K562 (cell line): Measurements from ENCODE around the gene SLC2A8. TPM values are rescaled to one million over a fixed set of nuclear protein-coding genes. Genes with fewer than 3 reads are reported as not detected.

Experiments used
- ATAC-seq: fragments of 200-7000 bp; cut with Tn5 transposase; 3 replicates; pipeline ENCODE4 v1.9.1; 2020; ENCODE audit warnings: moderate library complexity
- BruUV-seq: library from RNA; stranded (reverse); fragments of 400-500 nt; replicated peaks from 2 replicates; lab custom pipeline; 2021; lab: Mats Ljungman, UMichigan
- CTCF ChIA-PET: fragments of 300-600 bp; formaldehyde crosslinking; extraction: SDS; loops from one replicate; lab custom pipeline; 2021; ENCODE audit warnings: low intra/inter-chr PET ratio; lab: Yijun Ruan, JAX
- POLR2A ChIA-PET: fragments of 300-600, 350-650 bp; sonication (Branson Sonifier 250); formaldehyde crosslinking; extraction: SDS; loops from one replicate; lab custom pipeline; 2021; ENCODE audit warnings: antibody characterized with exemption, inconsistent platforms; lab: Yijun Ruan, JAX
- DNase-seq, 4 experiments: peaks; one replicate each; pipeline versions ENCODE4 v3.0.0 to v3.0.0-alpha.2; 2011 to 2018; ENCODE audit warnings: low spot score in 3 of 4, mixed read lengths in 3 of 4; ENCODE audit errors: extremely low read depth in 1 of 4
- FAIRE-seq: peaks from 2 replicates; lab custom pipeline; 2011; peaks lifted over from hg19 to GRCh38; lab: Jason Lieb, UNC
- H2AFZ ChIP-seq: 2 replicates; pipeline ENCODE4 v1.6.0; 2011; ENCODE audit warnings: low read depth, low read length, control low read depth, inconsistent platforms
- H3K27ac ChIP-seq: fragments of 200-600 bp; 3 replicates; pipeline ENCODE4 v1.8.0; 2011; ENCODE audit warnings: low read depth, mild to moderate bottlenecking, control low read depth, inconsistent platforms, low read length, moderate library complexity, mixed read lengths; ENCODE audit errors: extremely low read depth
- H3K27me3 ChIP-seq, 2 experiments: fragments of 300-600 bp in 1 of 2; 2 replicates in 1 of 2; 3 replicates in 1 of 2; pipeline versions ENCODE4 v1.6.0 to v1.8.0; 2011; ENCODE audit warnings: inconsistent platforms in 2 of 2, low read length in 2 of 2, mild to moderate bottlenecking in 1 of 2, mixed read lengths in 1 of 2, moderate library complexity in 1 of 2; ENCODE audit not compliant: control insufficient read depth in 2 of 2, insufficient read depth in 2 of 2
- H3K36me3 ChIP-seq: fragments of 300-600 bp; 3 replicates; pipeline ENCODE4 v1.8.0; 2011; ENCODE audit warnings: mild to moderate bottlenecking, low read length, inconsistent platforms; ENCODE audit not compliant: control insufficient read depth, insufficient read depth
- H3K4me1 ChIP-seq, 2 experiments: fragments of 200-600 bp in 1 of 2; replicated peaks in 1 of 2; 2 replicates in 1 of 2; 3 replicates in 1 of 2; pipeline versions ENCODE4 v1.5.1 to v1.8.0; 2011; ENCODE audit warnings: inconsistent platforms in 2 of 2, low read length in 2 of 2, mild to moderate bottlenecking in 1 of 2, mixed read lengths in 1 of 2, moderate library complexity in 1 of 2; ENCODE audit not compliant: control insufficient read depth in 2 of 2, insufficient read depth in 2 of 2
- H3K4me2 ChIP-seq: 2 replicates; pipeline ENCODE4 v1.6.1; 2011; ENCODE audit warnings: low read length, control low read depth, inconsistent platforms, mixed read lengths; ENCODE audit not compliant: insufficient read depth
- H3K4me3 ChIP-seq: fragments of 200-600 bp; sonication (generic), shearing (Covaris generic); 2 replicates; pipeline ENCODE4 v1.5.1; 2016; ENCODE audit warnings: control low read depth, inconsistent platforms
- H3K79me2 ChIP-seq: fragments of 200-600 bp; 3 replicates; pipeline ENCODE4 v1.8.0; 2011; ENCODE audit warnings: low read length, inconsistent platforms; ENCODE audit not compliant: control insufficient read depth, insufficient read depth
- H3K9ac ChIP-seq, 2 experiments: 2 replicates each; pipeline versions ENCODE4 v1.6.0 to v1.6.1; 2011; ENCODE audit warnings: low read depth in 2 of 2, low read length in 2 of 2, control low read depth in 1 of 2, inconsistent platforms in 1 of 2, mild to moderate bottlenecking in 1 of 2, mixed read lengths in 1 of 2; ENCODE audit not compliant: insufficient read depth in 1 of 2
- H3K9me1 ChIP-seq: one replicate; pipeline ENCODE4 v1.6.0; 2011; ENCODE audit warnings: inconsistent platforms, mild to moderate bottlenecking, low read length, moderate library complexity; ENCODE audit not compliant: control insufficient read depth, insufficient read depth
- H3K9me3 ChIP-seq: replicated peaks from 2 replicates; pipeline ENCODE4 v1.5.1; 2011; ENCODE audit warnings: low read depth, low read length, inconsistent platforms; ENCODE audit not compliant: control insufficient read depth, insufficient read depth
- H4K20me1 ChIP-seq: replicated peaks from 2 replicates; pipeline ENCODE4 v1.6.1; 2011; ENCODE audit warnings: low read length, inconsistent platforms, mixed read lengths; ENCODE audit not compliant: control insufficient read depth, insufficient read depth
- ATF1 ChIP-seq, 2 experiments: fragments of 450-650 bp in 1 of 2; IDR thresholded peaks; 2 replicates each; pipeline ENCODE4 v1.6.1; 2016; ENCODE audit warnings: missing compliant biosample characterization in 1 of 2, missing genetic modification characterization in 1 of 2
- COPS2 ChIP-seq: fragments of 450-650 bp; conservative IDR thresholded peaks from 2 replicates; pipeline ENCODE4 v1.6.1; 2016; ENCODE audit warnings: mild to moderate bottlenecking, moderate library complexity
- GTF2E2 ChIP-seq: fragments of 200-800 bp; sonication (Bioruptor generic); IDR thresholded peaks from 2 replicates; pipeline ENCODE4 v1.6.1; 2016; ENCODE audit warnings: missing genetic modification characterization, missing compliant biosample characterization
- KDM1A ChIP-seq, 2 experiments: fragments of 450-650 bp; IDR thresholded peaks; 2 replicates each; pipeline ENCODE4 v1.6.1; 2016; ENCODE audit warnings: mild to moderate bottlenecking in 2 of 2
- LCOR ChIP-seq: sonication (generic); formaldehyde crosslinking; IDR thresholded peaks from 2 replicates; pipeline ENCODE4 v1.8.0; 2022; ENCODE audit warnings: mild to moderate bottlenecking, missing genetic modification reagents
- MAZ ChIP-seq, 2 experiments: fragments of 450-650 bp in 1 of 2; sonication (generic) in 1 of 2; formaldehyde crosslinking; IDR thresholded peaks in 1 of 2; conservative IDR thresholded peaks in 1 of 2; 2 replicates each; pipeline versions ENCODE4 v1.4.0 to v1.5.0; 2020; ENCODE audit warnings: mild to moderate bottlenecking in 1 of 2, missing genetic modification reagents in 1 of 2
- PRDM10 ChIP-seq: fragments of 450-650 bp; IDR thresholded peaks from 2 replicates; pipeline ENCODE4 v1.6.1; 2018; ENCODE audit not compliant: partially characterized antibody
- PTBP1 ChIP-seq: fragments of 200-400 bp; formaldehyde crosslinking; IDR thresholded peaks from 2 replicates; pipeline ENCODE4 v1.6.1; 2017; ENCODE audit warnings: low read depth, low read length
- ZNF133 ChIP-seq: fragments of 250-450 bp; sonication (Bioruptor Pico); IDR thresholded peaks from 2 replicates; pipeline ENCODE4 v1.4.0; 2020; ENCODE audit warnings: mild to moderate bottlenecking
- ZNF277 ChIP-seq: fragments of 250-450 bp; sonication (Bioruptor Pico); IDR thresholded peaks from 2 replicates; pipeline ENCODE4 v1.8.0; 2022; ENCODE audit warnings: inconsistent platforms, mild to moderate bottlenecking, moderate library complexity, borderline replicate concordance
- WGBS: fragments of 100-300 bp; shearing (Covaris generic); methylation state at CpG from one replicate; pipeline ENCODE4 v1.1.6; 2016; ENCODE audit warnings: low coverage, mixed read lengths; ENCODE audit not compliant: insufficient coverage; ENCODE audit errors: missing lambda C conversion rate; 5-methylcytosine and 5-hydroxymethylcytosine counted together
- in situ Hi-C: fragments of 300-500 bp; cut with MboI; formaldehyde crosslinking; loops from 4 replicates; pipeline ENCODE4 v1.15.0; 2018; ENCODE audit warnings: inconsistent platforms, mixed read lengths
- intact Hi-C: fragments of 100-400 bp; cut with micrococcal nuclease; formaldehyde crosslinking; loops from 2 replicates; pipeline ENCODE4 v1.14.2; 2022
- polyA plus RNA-seq, 8 experiments: library from polyadenylated mRNA; depleted of rRNA in 4 of 8; stranded (reverse) in 5 of 8; unstranded in 3 of 8; fragments of >200 nt; fragmentation: Nextera tagmentation in 2 of 8; fragmentation: Illumina TruSeq in 1 of 8; extraction: Ambion mirVana in 2 of 8; extraction: Trizol in 1 of 8; gene quantifications; 2 replicates each; pipeline versions ENCODE4 v1.2.1 to v1.2.3, GENCODE V29; 2011 to 2014; ENCODE audit warnings: inconsistent platforms in 1 of 8, missing spikeins in 1 of 8
- total RNA-seq, 7 experiments: library from RNA; depleted of rRNA in 6 of 7; stranded (reverse); fragments of >200 nt in 6 of 7; fragmentation: Illumina TruSeq in 2 of 7; extraction: Trizol in 2 of 7; gene quantifications; 2 replicates each; pipeline versions ENCODE4 v1.2.1 to v1.2.3, GENCODE V29; 2011 to 2021; ENCODE audit warnings: low replicate concordance in 1 of 7
- TF ChIP-seq, protein P1 (sequence below), 2 experiments: fragments of 200-800 bp in 1 of 2; sonication (Bioruptor generic) in 1 of 2; sonication (generic) in 1 of 2; formaldehyde crosslinking in 1 of 2; IDR thresholded peaks in 1 of 2; conservative IDR thresholded peaks in 1 of 2; 2 replicates each; pipeline versions ENCODE4 v1.5.0 to v1.6.1; 2016 to 2020; ENCODE audit warnings: missing compliant biosample characterization in 1 of 2, missing genetic modification characterization in 1 of 2, missing genetic modification reagents in 1 of 2
- TF ChIP-seq, protein P2 (sequence below): sonication (generic); formaldehyde crosslinking; IDR thresholded peaks from 2 replicates; pipeline ENCODE4 v1.9.0; 2022; ENCODE audit warnings: mild to moderate bottlenecking, missing genetic modification reagents

Gene SLC2A8
- total and polyA plus RNA-seq, 9 of the 15 experiments (the other 6 are each of a cell fraction or from before 2014, with no cell fraction given): 0.13 to 12.9 (median 5.2) TPM

GRCh38 chr9:127451608-127451857 is 54.6 kb downstream of the SLC2A8 start:
- H3K79me2 ChIP-seq: peaks cover 61% of the 10 kb centered on the region
- under 1% methylated on average over 14 of the region's 14 CpGs for WGBS
- POLR2A ChIA-PET: interaction anchor here (0.5 to 3.6 kb wide), 18 partner anchors 9 to 1505 kb away, joined by 3 to 21 read pairs (median 4); partner anchors contain the start of genes SLC2A8 and ZNF79
- no peaks in the 10 kb centered on the region for H3K9me1 ChIP-seq
- peak overlapping the region; percentile 82 for H3K27ac ChIP-seq
- in situ Hi-C loops (no loop called here), intact Hi-C loops (no loop called here)
- CTCF ChIA-PET: no interaction called here
- H3K4me2 ChIP-seq: peak overlapping the region; percentile 100
- no peaks in the 10 kb centered on the region for H3K27me3 ChIP-seq
- H3K9me3 ChIP-seq: no peaks in the 10 kb centered on the region; the same call in 1 of the 2 replicates
- peaks cover 29% of the 10 kb centered on the region for H4K20me1 ChIP-seq
- H2AFZ ChIP-seq: peak overlapping the region; percentile 95
- H3K4me1 ChIP-seq: peaks cover 22 to 28% of the 10 kb centered on the region in 2 experiments; a peak in 4 of 5 replicates
- FAIRE-seq (no peak), ATAC-seq (peak; percentile 10), DNase-seq (no peak)
- peaks cover 48% of the 10 kb centered on the region for H3K36me3 ChIP-seq
- H3K4me3 ChIP-seq: peak overlapping the region; percentile 78
- BruUV-seq: TSS peak; percentile 54
- H3K9ac ChIP-seq: peak overlapping the region; percentile 94 to 97
- TF ChIP-seq, protein P1, sequence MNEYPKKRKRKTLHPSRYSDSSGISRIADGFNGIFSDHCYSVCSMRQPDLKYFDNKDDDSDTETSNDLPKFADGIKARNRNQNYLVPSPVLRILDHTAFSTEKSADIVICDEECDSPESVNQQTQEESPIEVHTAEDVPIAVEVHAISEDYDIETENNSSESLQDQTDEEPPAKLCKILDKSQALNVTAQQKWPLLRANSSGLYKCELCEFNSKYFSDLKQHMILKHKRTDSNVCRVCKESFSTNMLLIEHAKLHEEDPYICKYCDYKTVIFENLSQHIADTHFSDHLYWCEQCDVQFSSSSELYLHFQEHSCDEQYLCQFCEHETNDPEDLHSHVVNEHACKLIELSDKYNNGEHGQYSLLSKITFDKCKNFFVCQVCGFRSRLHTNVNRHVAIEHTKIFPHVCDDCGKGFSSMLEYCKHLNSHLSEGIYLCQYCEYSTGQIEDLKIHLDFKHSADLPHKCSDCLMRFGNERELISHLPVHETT (CRISPR knock-in tag; conservative IDR thresholded peaks at IDR 0.05 in 1 of 2, IDR thresholded peaks at IDR 0.05 in 1 of 2): peak in 1 of 2 experiments; percentile 30; a peak in 1 of 4 replicates
- TF ChIP-seq MAZ (CRISPR knock-in tag; conservative IDR thresholded peaks at IDR 0.05 in 1 of 2, IDR thresholded peaks at IDR 0.05 in 1 of 2) (peak in 1 of 2 experiments; percentile 1; a peak in 1 of 4 replicates), ZNF277 (CRISPR knock-in tag) (no peak), PRDM10 (peak; percentile 38), GTF2E2 (no peak), PTBP1 (no peak), COPS2 (no peak), ATF1 (CRISPR knock-in tag; IDR thresholded peaks at IDR 0.05) (no peak), ATF1 (tag; IDR thresholded peaks at IDR 0.05) (peak; percentile 94), LCOR (CRISPR knock-in tag) (no peak), ZNF133 (CRISPR knock-in tag) (no peak), KDM1A (IDR thresholded peaks at IDR 0.05) (no peak)
- TF ChIP-seq, protein P2, sequence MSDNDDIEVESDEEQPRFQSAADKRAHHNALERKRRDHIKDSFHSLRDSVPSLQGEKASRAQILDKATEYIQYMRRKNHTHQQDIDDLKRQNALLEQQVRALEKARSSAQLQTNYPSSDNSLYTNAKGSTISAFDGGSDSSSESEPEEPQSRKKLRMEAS: no peak
